Measurements from ENCODE around the gene PRCC.
A peak's percentile ranks its signal among the peaks of the same experiment; 100 is the strongest.

The PRCC gene

DNA sequence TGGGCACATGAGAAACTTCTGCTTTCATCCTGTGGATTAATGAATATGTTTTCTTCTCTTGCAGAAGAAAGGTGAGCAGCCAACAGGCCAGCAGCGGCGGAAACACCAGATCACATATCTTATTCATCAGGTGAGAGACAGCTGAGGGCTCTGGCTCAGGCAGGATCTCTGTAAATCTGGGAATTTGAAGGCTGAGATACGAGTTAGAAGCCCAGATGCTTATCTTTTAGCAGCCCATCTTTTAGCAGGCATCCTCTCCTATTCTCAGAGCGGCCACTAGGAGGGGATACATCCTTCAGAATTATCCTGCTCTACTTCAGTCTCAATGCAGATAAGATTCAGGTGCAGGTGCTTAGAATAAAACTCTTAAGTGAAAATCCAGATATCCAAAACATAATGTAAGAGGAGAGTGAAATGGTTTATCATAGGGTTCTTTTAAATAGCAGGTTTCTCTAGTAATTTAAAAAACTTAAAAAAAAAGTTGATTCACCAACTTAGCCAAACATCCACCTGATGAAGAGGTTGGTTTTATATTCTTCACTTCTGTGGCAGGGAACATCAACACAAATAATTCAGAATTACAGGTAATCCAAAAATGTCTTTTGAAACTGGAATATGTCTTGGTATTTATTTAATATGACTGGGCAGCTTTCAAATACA, 30.0 kb downstream of the PRCC start:
- H3K79me2 ChIP-seq (ENCODE audit: insufficient read depth, low read length) = no peaks in the 10 kb centered on the region
- H3K9me2 ChIP-seq (replicated peaks; ENCODE audit: low read depth, low read length) = no peaks in the 10 kb centered on the region
- TF ChIP-seq, protein P1, sequence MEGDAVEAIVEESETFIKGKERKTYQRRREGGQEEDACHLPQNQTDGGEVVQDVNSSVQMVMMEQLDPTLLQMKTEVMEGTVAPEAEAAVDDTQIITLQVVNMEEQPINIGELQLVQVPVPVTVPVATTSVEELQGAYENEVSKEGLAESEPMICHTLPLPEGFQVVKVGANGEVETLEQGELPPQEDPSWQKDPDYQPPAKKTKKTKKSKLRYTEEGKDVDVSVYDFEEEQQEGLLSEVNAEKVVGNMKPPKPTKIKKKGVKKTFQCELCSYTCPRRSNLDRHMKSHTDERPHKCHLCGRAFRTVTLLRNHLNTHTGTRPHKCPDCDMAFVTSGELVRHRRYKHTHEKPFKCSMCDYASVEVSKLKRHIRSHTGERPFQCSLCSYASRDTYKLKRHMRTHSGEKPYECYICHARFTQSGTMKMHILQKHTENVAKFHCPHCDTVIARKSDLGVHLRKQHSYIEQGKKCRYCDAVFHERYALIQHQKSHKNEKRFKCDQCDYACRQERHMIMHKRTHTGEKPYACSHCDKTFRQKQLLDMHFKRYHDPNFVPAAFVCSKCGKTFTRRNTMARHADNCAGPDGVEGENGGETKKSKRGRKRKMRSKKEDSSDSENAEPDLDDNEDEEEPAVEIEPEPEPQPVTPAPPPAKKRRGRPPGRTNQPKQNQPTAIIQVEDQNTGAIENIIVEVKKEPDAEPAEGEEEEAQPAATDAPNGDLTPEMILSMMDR (conservative IDR thresholded peaks at IDR 0.05; ENCODE audit: low read length) = peak; percentile 83
- TF ChIP-seq EZH2phosphoT487 (IDR thresholded peaks at IDR 0.05; ENCODE audit: borderline replicate concordance) = no peak
- H3K27me3 ChIP-seq (ENCODE audit: insufficient read depth, low read length, poor library complexity, severe bottlenecking) = no peaks in the 10 kb centered on the region
- no peak overlapping the region for H3K9ac ChIP-seq (ENCODE audit: low read depth, low read length, poor library complexity, severe bottlenecking)
- no peak overlapping the region for H2AFZ ChIP-seq (ENCODE audit: low read length)
- no peak overlapping the region for H3K4me3 ChIP-seq (ENCODE audit: low read length, poor library complexity, severe bottlenecking)
- no peaks in the 10 kb centered on the region for H4K20me1 ChIP-seq (ENCODE audit: insufficient read depth, low read length, poor library complexity, severe bottlenecking)
- peaks cover 5% of the 10 kb centered on the region for H3K4me1 ChIP-seq (ENCODE audit: insufficient read depth, low read length, poor library complexity, severe bottlenecking)
- H3K36me3 ChIP-seq (ENCODE audit: insufficient read depth, low read length) = peaks cover 98% of the 10 kb centered on the region
- H3K4me2 ChIP-seq (ENCODE audit: low read depth, low read length, poor library complexity, severe bottlenecking) = no peak overlapping the region
- no peaks in the 10 kb centered on the region for H3F3A ChIP-seq (ENCODE audit: low read depth)
- H3K9me3 ChIP-seq (ENCODE audit: insufficient read depth, low read depth, low read length) = no peaks in the 10 kb centered on the region

GRCh38 chr1:156801409-156802121, 34.2 kb downstream of the PRCC start:
- Histone ChIP-seq H3F3A (ENCODE audit: low read depth) (no peaks in the 10 kb centered on the region), H3K4me1 (ENCODE audit: insufficient read depth, low read length, poor library complexity, severe bottlenecking) (peaks cover 5% of the 10 kb centered on the region), H3K9me2 (replicated peaks; ENCODE audit: low read depth, low read length) (no peaks in the 10 kb centered on the region), H3K4me2 (ENCODE audit: low read depth, low read length, poor library complexity, severe bottlenecking) (no peak overlapping the region), H3K79me2 (ENCODE audit: insufficient read depth, low read length) (no peaks in the 10 kb centered on the region), H3K9ac (ENCODE audit: low read depth, low read length, poor library complexity, severe bottlenecking) (no peak overlapping the region), H4K20me1 (ENCODE audit: insufficient read depth, low read length, poor library complexity, severe bottlenecking) (no peaks in the 10 kb centered on the region), H3K4me3 (ENCODE audit: low read length, poor library complexity, severe bottlenecking) (no peak overlapping the region), H3K27me3 (ENCODE audit: insufficient read depth, low read length, poor library complexity, severe bottlenecking) (no peaks in the 10 kb centered on the region), H3K9me3 (ENCODE audit: insufficient read depth, low read depth, low read length) (no peaks in the 10 kb centered on the region), H2AFZ (ENCODE audit: low read length) (no peak overlapping the region), H3K36me3 (ENCODE audit: insufficient read depth, low read length) (peaks cover 59% of the 10 kb centered on the region)
- TF ChIP-seq EZH2phosphoT487 (IDR thresholded peaks at IDR 0.05; ENCODE audit: borderline replicate concordance) = no peak
- TF ChIP-seq, protein P1 (conservative IDR thresholded peaks at IDR 0.05; ENCODE audit: low read length) = peak; percentile 42

DNA sequence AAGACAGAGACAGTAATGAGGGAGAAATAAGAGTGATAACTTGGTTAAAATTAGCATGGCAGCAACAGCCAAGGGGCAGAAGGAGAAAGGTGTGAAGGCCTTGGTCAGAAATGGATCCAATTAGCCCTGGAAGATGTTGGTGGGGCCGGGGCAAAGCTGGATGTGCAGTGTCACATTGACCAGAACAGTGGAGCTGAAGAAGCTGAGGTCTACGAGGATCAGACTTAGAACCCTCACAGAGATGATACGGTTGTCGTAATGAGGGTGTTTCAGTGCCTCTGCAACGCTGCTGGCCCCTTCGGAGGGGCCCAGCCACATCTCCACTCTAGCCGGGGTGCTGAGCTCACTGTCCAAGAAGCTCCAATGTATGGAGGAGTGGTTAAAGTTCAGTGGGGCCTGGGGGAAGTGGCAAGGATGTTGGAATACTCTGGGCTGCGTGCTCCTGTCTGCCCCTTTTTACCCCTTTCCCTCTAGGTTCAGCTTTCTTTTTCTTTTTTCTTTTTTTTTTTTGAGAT, 35.1 kb downstream of the PRCC start:
- Histone ChIP-seq H3K79me2 (ENCODE audit: insufficient read depth, low read length) (no peaks in the 10 kb centered on the region), H3K4me2 (ENCODE audit: low read depth, low read length, poor library complexity, severe bottlenecking) (no peak overlapping the region), H3K9ac (ENCODE audit: low read depth, low read length, poor library complexity, severe bottlenecking) (no peak overlapping the region), H4K20me1 (ENCODE audit: insufficient read depth, low read length, poor library complexity, severe bottlenecking) (no peaks in the 10 kb centered on the region), H3K9me2 (replicated peaks; ENCODE audit: low read depth, low read length) (no peaks in the 10 kb centered on the region), H2AFZ (ENCODE audit: low read length) (no peak overlapping the region), H3K9me3 (ENCODE audit: insufficient read depth, low read depth, low read length) (no peaks in the 10 kb centered on the region), H3K4me3 (ENCODE audit: low read length, poor library complexity, severe bottlenecking) (no peak overlapping the region), H3K36me3 (ENCODE audit: insufficient read depth, low read length) (peaks cover 50% of the 10 kb centered on the region), H3F3A (ENCODE audit: low read depth) (no peaks in the 10 kb centered on the region), H3K27me3 (ENCODE audit: insufficient read depth, low read length, poor library complexity, severe bottlenecking) (no peaks in the 10 kb centered on the region), H3K4me1 (ENCODE audit: insufficient read depth, low read length, poor library complexity, severe bottlenecking) (peaks cover 5% of the 10 kb centered on the region)
- no peak for TF ChIP-seq EZH2phosphoT487 (IDR thresholded peaks at IDR 0.05; ENCODE audit: borderline replicate concordance)
- TF ChIP-seq, protein P1 (conservative IDR thresholded peaks at IDR 0.05; ENCODE audit: low read length) = no peak
